Panc1 (cell line): Measurements from ENCODE around the gene ABHD17A. TPM values are rescaled to one million over a fixed set of nuclear protein-coding genes. Genes with fewer than 3 reads are reported as not detected.
A peak's percentile ranks its signal among the peaks of the same experiment; 100 is the strongest.

Experiments
- ATAC-seq: fragments of 200-7000 bp; cut with Tn5 transposase; 2 replicates; pipeline ENCODE4 v1.9.1; 2020; ENCODE audit warnings: mild to moderate bottlenecking, moderate library complexity
- BruUV-seq: library from RNA; stranded (reverse); fragments of 400-500 nt; replicated peaks from 2 replicates; lab custom pipeline; 2021; lab: Mats Ljungman, UMichigan
- CTCF ChIA-PET: fragments of 300-600 bp; sonication (Branson Sonifier 250); formaldehyde crosslinking; loops from one replicate; lab custom pipeline; 2022; ENCODE audit warnings: antibody characterized with exemption; lab: Charles Lee
- POLR2A ChIA-PET: fragments of 300-600 bp; sonication (Branson Sonifier 250); formaldehyde crosslinking; loops from one replicate; lab custom pipeline; 2022; ENCODE audit warnings: antibody characterized with exemption; lab: Charles Lee
- DNase-seq: peaks from one replicate; pipeline ENCODE4 v3.0.0-alpha.2; 2010; ENCODE audit warnings: low read depth, low spot score
- H3K27ac ChIP-seq: 2 replicates; pipeline ENCODE4 v1.5.1; 2011; ENCODE audit warnings: mild to moderate bottlenecking, low read length, inconsistent platforms
- H3K27me3 ChIP-seq: fragments of 200-500 bp; sonication (Bioruptor generic); 2 replicates; pipeline ENCODE4 v1.6.0; 2014; ENCODE audit warnings: low read length, inconsistent platforms; ENCODE audit not compliant: control insufficient read depth, insufficient read depth
- H3K36me3 ChIP-seq: fragments of 200-500 bp; sonication (Bioruptor generic); 2 replicates; pipeline ENCODE4 v1.5.1; 2014; ENCODE audit warnings: inconsistent platforms, mild to moderate bottlenecking, low read length, moderate library complexity; ENCODE audit not compliant: control insufficient read depth, insufficient read depth
- H3K4me1 ChIP-seq: 2 replicates; pipeline ENCODE4 v1.5.1; 2011; ENCODE audit warnings: inconsistent platforms, mild to moderate bottlenecking, low read length, moderate library complexity; ENCODE audit not compliant: control insufficient read depth, insufficient read depth
- H3K4me3 ChIP-seq, 2 experiments: 2 replicates each; pipeline ENCODE4 v1.5.1; 2011 to 2012; ENCODE audit warnings: low read depth in 2 of 2, low read length in 2 of 2, mild to moderate bottlenecking in 2 of 2, inconsistent platforms in 1 of 2, moderate library complexity in 1 of 2
- H3K9me3 ChIP-seq: fragments of 200-500 bp; sonication (Bioruptor generic); 2 replicates; pipeline ENCODE4 v1.5.1; 2014; ENCODE audit warnings: low read depth, mild to moderate bottlenecking, inconsistent platforms, low read length, moderate library complexity; ENCODE audit not compliant: control insufficient read depth, insufficient read depth
- CTCF ChIP-seq: fragments of 450-650 bp; IDR thresholded peaks from 2 replicates; pipeline ENCODE4 v1.5.1; 2017; ENCODE audit warnings: mild to moderate bottlenecking
- POLR2AphosphoS5 ChIP-seq: IDR thresholded peaks from 2 replicates; pipeline ENCODE4 v1.6.1; 2012; ENCODE audit warnings: mild to moderate bottlenecking, low read depth, low read length, moderate library complexity
- SIN3A ChIP-seq: IDR thresholded peaks from 2 replicates; pipeline ENCODE4 v1.6.1; 2012; ENCODE audit warnings: low read depth, mild to moderate bottlenecking, low read length, moderate library complexity, borderline replicate concordance; ENCODE audit not compliant: insufficient read depth
- TCF7L2 ChIP-seq: IDR thresholded peaks from 2 replicates; pipeline ENCODE4 v1.6.1; 2011; ENCODE audit warnings: mild to moderate bottlenecking, low read depth, low read length, inconsistent platforms
- in situ Hi-C: cut with HindIII; loops from 2 replicates; pipeline ENCODE4 v1.10.0; 2016; ENCODE audit warnings: low sequenced_read_pairs, low pct_unique_long_range_greater_than_20kb
- intact Hi-C: fragments of 100-400 bp; cut with micrococcal nuclease; formaldehyde crosslinking; loops from one replicate; pipeline ENCODE4 v1.10.0; 2022; ENCODE audit not compliant: unreplicated experiment
- total RNA-seq: library from RNA; stranded (reverse); gene quantifications from one replicate; pipeline ENCODE4 v1.2.1, GENCODE V29; 2021; ENCODE audit not compliant: unreplicated experiment
- TF ChIP-seq, protein P1 (sequence below), 2 experiments: IDR thresholded peaks; 2 replicates each; pipeline ENCODE4 v1.6.1; 2011 to 2012; ENCODE audit warnings: low read depth in 2 of 2, control low read depth in 1 of 2, low read length in 1 of 2, mild to moderate bottlenecking in 1 of 2, moderate library complexity in 1 of 2; ENCODE audit not compliant: insufficient read depth in 1 of 2

Gene ABHD17A
- total RNA-seq, 1 experiment from 2014 or later: 57.1 TPM

DNA sequence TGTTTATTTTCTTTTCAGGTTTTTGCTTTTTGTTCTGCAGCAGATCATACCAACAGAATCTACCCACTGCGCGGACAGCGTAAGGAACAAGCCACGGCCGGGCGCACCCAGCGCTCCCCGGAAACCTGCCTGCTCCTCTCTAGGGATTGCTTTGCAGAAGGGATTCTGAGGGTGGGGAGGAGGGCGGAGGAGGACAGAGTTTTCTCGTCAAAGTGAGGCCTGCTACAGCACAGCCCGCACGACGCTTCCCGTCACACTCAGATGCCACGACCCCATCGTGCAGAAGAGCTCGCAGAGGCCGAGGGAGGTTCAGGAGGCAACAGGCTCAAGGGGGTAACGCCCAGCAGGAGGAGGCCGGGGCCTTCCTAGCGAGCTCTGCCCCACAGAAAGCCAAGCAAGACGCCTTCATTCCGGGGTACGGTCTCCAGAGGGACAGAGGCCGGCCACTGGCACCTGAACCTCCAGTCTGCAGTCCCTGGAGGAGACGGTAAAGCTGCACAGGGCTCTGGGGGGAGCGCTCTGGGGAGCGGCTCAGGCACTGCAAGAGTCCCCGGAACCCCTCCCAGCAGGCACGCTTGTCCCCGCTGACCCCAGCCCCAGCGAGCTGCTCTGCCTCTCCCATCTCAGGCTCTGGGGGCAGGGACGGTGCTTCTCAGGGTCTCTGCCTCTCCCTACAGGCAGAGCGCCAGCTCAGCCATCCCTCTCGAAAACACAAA lies 43.9 kb downstream of the ABHD17A start:
- no peaks in the 10 kb centered on the region for H3K9me3 ChIP-seq
- TF ChIP-seq POLR2AphosphoS5 (no peak), TCF7L2 (no peak), SIN3A (no peak), CTCF (no peak)
- TF ChIP-seq, protein P1, sequence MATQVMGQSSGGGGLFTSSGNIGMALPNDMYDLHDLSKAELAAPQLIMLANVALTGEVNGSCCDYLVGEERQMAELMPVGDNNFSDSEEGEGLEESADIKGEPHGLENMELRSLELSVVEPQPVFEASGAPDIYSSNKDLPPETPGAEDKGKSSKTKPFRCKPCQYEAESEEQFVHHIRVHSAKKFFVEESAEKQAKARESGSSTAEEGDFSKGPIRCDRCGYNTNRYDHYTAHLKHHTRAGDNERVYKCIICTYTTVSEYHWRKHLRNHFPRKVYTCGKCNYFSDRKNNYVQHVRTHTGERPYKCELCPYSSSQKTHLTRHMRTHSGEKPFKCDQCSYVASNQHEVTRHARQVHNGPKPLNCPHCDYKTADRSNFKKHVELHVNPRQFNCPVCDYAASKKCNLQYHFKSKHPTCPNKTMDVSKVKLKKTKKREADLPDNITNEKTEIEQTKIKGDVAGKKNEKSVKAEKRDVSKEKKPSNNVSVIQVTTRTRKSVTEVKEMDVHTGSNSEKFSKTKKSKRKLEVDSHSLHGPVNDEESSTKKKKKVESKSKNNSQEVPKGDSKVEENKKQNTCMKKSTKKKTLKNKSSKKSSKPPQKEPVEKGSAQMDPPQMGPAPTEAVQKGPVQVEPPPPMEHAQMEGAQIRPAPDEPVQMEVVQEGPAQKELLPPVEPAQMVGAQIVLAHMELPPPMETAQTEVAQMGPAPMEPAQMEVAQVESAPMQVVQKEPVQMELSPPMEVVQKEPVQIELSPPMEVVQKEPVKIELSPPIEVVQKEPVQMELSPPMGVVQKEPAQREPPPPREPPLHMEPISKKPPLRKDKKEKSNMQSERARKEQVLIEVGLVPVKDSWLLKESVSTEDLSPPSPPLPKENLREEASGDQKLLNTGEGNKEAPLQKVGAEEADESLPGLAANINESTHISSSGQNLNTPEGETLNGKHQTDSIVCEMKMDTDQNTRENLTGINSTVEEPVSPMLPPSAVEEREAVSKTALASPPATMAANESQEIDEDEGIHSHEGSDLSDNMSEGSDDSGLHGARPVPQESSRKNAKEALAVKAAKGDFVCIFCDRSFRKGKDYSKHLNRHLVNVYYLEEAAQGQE (IDR thresholded peaks at IDR 0.05; ENCODE audit: insufficient read depth in 1 of 2, low read depth in 2 of 2, low read length in 1 of 2): no peak
- H3K4me3 ChIP-seq: no peak overlapping the region
- peaks cover 46% of the 10 kb centered on the region for H3K4me1 ChIP-seq
- intact Hi-C loops: no loop called here
- ChIA-PET POLR2A (no interaction called here), CTCF (interaction anchor here (0.6 to 0.9 kb wide), 2 partner anchors 15 to 295 kb away, joined by 3 to 9 read pairs; no protein-coding TSS in a partner anchor)
- no peaks in the 10 kb centered on the region for H3K36me3 ChIP-seq
- DNase-seq (no peak), ATAC-seq (no peak)
- no peaks in the 10 kb centered on the region for H3K27me3 ChIP-seq
- in situ Hi-C loops: no loop called here
- BruUV-seq: no TSS peak
- H3K27ac ChIP-seq: peak overlapping the region; percentile 57; the same call in 1 of the 2 replicates

DNA sequence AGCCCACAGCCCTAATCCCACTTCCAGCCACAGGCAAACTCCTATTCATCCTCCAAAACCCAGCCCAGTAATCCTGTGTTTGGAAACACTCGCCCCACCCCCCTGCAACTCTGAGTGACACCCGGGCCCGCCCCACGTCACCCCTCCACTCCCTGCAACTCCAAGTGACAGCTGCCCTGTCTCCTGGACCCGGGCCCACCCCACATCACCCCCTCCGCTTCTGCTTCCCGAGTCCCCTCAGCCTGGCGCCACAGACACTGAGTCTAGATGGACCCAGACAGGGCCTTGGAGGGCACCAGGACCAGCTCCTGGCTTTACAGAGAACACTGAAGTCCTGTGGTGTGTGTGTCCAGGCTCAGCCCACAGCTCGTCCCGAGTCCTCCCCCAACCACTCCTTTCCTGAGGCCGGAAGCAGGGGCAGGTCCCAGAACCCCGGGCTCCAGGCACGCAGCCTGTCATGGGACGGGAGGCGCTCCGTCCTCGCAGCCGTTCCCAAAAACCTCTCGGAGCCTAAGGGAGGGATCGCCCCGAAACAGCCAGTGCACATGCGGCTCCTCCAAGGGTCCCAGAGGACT lies 44.7 kb downstream of the ABHD17A start:
- Histone ChIP-seq H3K36me3 (no peaks in the 10 kb centered on the region), H3K27me3 (no peaks in the 10 kb centered on the region), H3K4me3 (no peak overlapping the region), H3K27ac (peak overlapping the region; percentile 57; the same call in 1 of the 2 replicates), H3K9me3 (no peaks in the 10 kb centered on the region), H3K4me1 (peaks cover 39% of the 10 kb centered on the region)
- POLR2A ChIA-PET: interaction anchor here (0.7 kb wide), 1 partner anchor 11 kb away, joined by 3 read pairs; no protein-coding TSS in a partner anchor
- TF ChIP-seq SIN3A (no peak), POLR2AphosphoS5 (no peak), TCF7L2 (no peak), CTCF (no peak)
- TF ChIP-seq, protein P1 (IDR thresholded peaks at IDR 0.05; ENCODE audit: insufficient read depth in 1 of 2, low read depth in 2 of 2, low read length in 1 of 2): no peak
- CTCF ChIA-PET: interaction anchor here (0.6 kb wide), 1 partner anchor 215 kb away, joined by 3 read pairs; no protein-coding TSS in a partner anchor
- ATAC-seq: peak; percentile 25
- intact Hi-C loops: no loop called here
- BruUV-seq: no TSS peak
- no peak for DNase-seq
- in situ Hi-C loops: no loop called here
